NT2/D1 (cell line): ENCODE results near the gene ZNF574.

Experiments used
- SUZ12 ChIP-seq: IDR thresholded peaks from 2 replicates; pipeline ENCODE4 v1.6.1; 2011; ENCODE audit not compliant: insufficient read length, insufficient read depth; ENCODE audit errors: extremely low read depth
- ZNF274 ChIP-seq: IDR thresholded peaks from 2 replicates; pipeline ENCODE4 v1.6.1; 2011; ENCODE audit warnings: mild to moderate bottlenecking, low read depth, low read length

DNA sequence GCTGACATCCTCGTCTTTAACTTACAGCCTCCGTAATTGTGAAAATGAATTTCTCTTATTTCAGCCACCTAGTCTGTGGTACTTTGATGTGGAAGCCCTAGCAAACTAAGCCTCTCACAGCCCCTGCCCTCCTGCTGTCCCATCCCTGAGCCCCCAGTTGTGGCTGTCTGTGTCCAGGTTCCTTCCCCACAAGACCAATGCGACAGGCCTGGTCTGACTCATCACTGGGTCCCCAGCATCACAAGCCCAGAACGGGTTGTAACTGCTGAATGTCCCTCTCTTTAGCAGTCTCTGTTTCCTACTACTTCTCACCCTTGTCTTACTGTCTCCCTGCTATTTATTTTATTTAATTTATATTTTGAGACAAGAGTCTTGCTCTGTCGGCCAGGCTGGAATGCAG, 50.6 kb downstream of the ZNF574 start:
- TF ChIP-seq ZNF274 (no peak), SUZ12 (no peak)
